Stimulated activated CD4-positive, alpha-beta T cell treated with anti-CD3 and anti-CD28 coated beads, Interleukin-1b, Interleukin-23, amount 100 ng/mL, for 1 hour (primary cell): Measurements from ENCODE around the gene PRKRA.
"Not testable (repeated sequence)": the region's sequence is repeated elsewhere in the genome, so short reads cannot be mapped to it uniquely, and the experiment has no call there.

Source experiments
- DNase-seq, 2 donors: peaks; one replicate each; pipeline ENCODE4 v3.0.0-alpha.2; 2020; ENCODE audit warnings: low read depth in 2 of 2

The PRKRA gene

GRCh38 chr2:178450774-178451525 is at the start of gene PRKRA, which contains the start of gene PJVK:
Gene PRKRA, minus strand, starts transcription at chr2:178451175. Its CDS starts 145 bp downstream, at chr2:178451030.
Gene PJVK, plus strand, starts transcription at chr2:178451378. Its CDS starts 2,032 bp downstream, at chr2:178453410.
- peak; percentile 88 to 97 for DNase-seq

- no peak for DNase-seq
These were observed 48.7 kb upstream of the PRKRA start for GRCh38 chr2:178499640-178500039.

GRCh38 chr2:178498137-178498536 is 47.2 kb upstream of the PRKRA start:
- DNase-seq = no peak

GRCh38 chr2:178496049-178496448 is 45.1 kb upstream of the PRKRA start:
- no peak for DNase-seq

- no peak for DNase-seq
These were observed 40.6 kb upstream of the PRKRA start for GRCh38 chr2:178491612-178492011.

- no peak for DNase-seq
These were observed 34.4 kb upstream of the PRKRA start for GRCh38 chr2:178485356-178485755.

- no peak for DNase-seq
These were observed 33.5 kb upstream of the PRKRA start for GRCh38 chr2:178484245-178485041.

GRCh38 chr2:178482437-178482836 is 31.5 kb upstream of the PRKRA start:
- no peak for DNase-seq

- DNase-seq = peak; percentile 34 to 41
These were observed 29.5 kb upstream of the PRKRA start, which contains the start of gene PLEKHA3 for GRCh38 chr2:178480227-178481181. Gene PLEKHA3, plus strand, starts transcription at chr2:178480457. Its CDS starts 413 bp downstream, at chr2:178480870.

GRCh38 chr2:178479758-178480226 is 28.8 kb upstream of the PRKRA start:
- no peak for DNase-seq

GRCh38 chr2:178479275-178479616 is 28.3 kb upstream of the PRKRA start:
- DNase-seq = no peak

- DNase-seq = peak; percentile 48 to 66
These were observed 27.7 kb upstream of the PRKRA start, which contains the start of gene FKBP7 for GRCh38 chr2:178478439-178479274. Gene FKBP7, minus strand, starts transcription at chr2:178478600. Its CDS starts 101 bp downstream, at chr2:178478499.

- no peak for DNase-seq
These were observed 27.1 kb upstream of the PRKRA start for GRCh38 chr2:178478130-178478438.

GRCh38 chr2:178477443-178478129 is 26.6 kb upstream of the PRKRA start:
- no peak for DNase-seq

- DNase-seq = no peak
These were observed 25.5 kb upstream of the PRKRA start for GRCh38 chr2:178476477-178476876.

- no peak for DNase-seq
These were observed 23.6 kb upstream of the PRKRA start for GRCh38 chr2:178474560-178474959.

GRCh38 chr2:178473931-178474330 is 23.0 kb upstream of the PRKRA start:
- DNase-seq = no peak

- DNase-seq = no peak
These were observed 22.4 kb upstream of the PRKRA start for GRCh38 chr2:178473373-178473772.

- not testable (repeated sequence) for DNase-seq
These were observed 20.3 kb upstream of the PRKRA start for GRCh38 chr2:178471313-178471712.

GRCh38 chr2:178469219-178469849 is 18.4 kb upstream of the PRKRA start:
- DNase-seq = no peak
